Measurements from ENCODE around the gene STK39.

- TF ChIP-seq CTCF (IDR thresholded peaks at IDR 0.05), result no peak
- no peak for TF ChIP-seq POLR2A (IDR thresholded peaks at IDR 0.05)
- TF ChIP-seq EP300 (IDR thresholded peaks at IDR 0.05), result no peak
These were observed 255.1 kb downstream of the STK39 start for GRCh38 chr2:167992278-167992677.
